KMS-11 (cell line): ENCODE measurements around the gene FAT2.

Source experiments
- H2AFZ ChIP-seq: fragments of 200-600 bp; sonication (generic); 2 replicates; pipeline ENCODE4 v1.6.1; 2016; ENCODE audit warnings: antibody characterized with exemption, mixed run types, low read depth
- H3K27ac ChIP-seq: fragments of 200-600 bp; sonication (generic); 2 replicates; pipeline ENCODE4 v1.6.1; 2016; ENCODE audit warnings: mild to moderate bottlenecking, mixed run types
- H3K27me3 ChIP-seq: fragments of 200-600 bp; sonication (generic); 2 replicates; pipeline ENCODE4 v1.6.1; 2017; ENCODE audit warnings: mild to moderate bottlenecking, low read depth, mixed run types, moderate library complexity; ENCODE audit not compliant: insufficient read depth
- H3K36me3 ChIP-seq: fragments of 200-600 bp; sonication (generic); 2 replicates; pipeline ENCODE4 v1.6.1; 2017; ENCODE audit warnings: mild to moderate bottlenecking, mixed run types; ENCODE audit not compliant: insufficient read depth
- H3K4me1 ChIP-seq: fragments of 200-600 bp; sonication (generic); 2 replicates; pipeline ENCODE4 v1.6.1; 2016; ENCODE audit warnings: mild to moderate bottlenecking, low read depth, mixed run types; ENCODE audit not compliant: poor library complexity, severe bottlenecking
- H3K4me2 ChIP-seq: fragments of 200-600 bp; sonication (generic); 2 replicates; pipeline ENCODE4 v1.7.0; 2016; ENCODE audit warnings: mild to moderate bottlenecking, mixed run types
- H3K4me3 ChIP-seq: fragments of 200-600 bp; sonication (generic); IDR thresholded peaks from 2 replicates; pipeline ENCODE4 v1.6.1; 2017; ENCODE audit warnings: low read depth, low read length, mixed read lengths; ENCODE audit not compliant: insufficient read depth
- H3K79me2 ChIP-seq: fragments of 200-600 bp; sonication (generic); 2 replicates; pipeline ENCODE4 v1.6.1; 2016; ENCODE audit warnings: low read depth, mixed run types; ENCODE audit not compliant: insufficient read depth
- H3K9ac ChIP-seq: fragments of 200-600 bp; sonication (generic); 2 replicates; pipeline ENCODE4 v1.6.1; 2016; ENCODE audit warnings: mild to moderate bottlenecking, mixed run types
- H4K20me1 ChIP-seq: fragments of 200-600 bp; sonication (generic); 2 replicates; pipeline ENCODE4 v1.6.1; 2016; ENCODE audit warnings: mild to moderate bottlenecking, mixed run types; ENCODE audit not compliant: insufficient read depth
- TF ChIP-seq, protein P1 (sequence below): fragments of 200-600 bp; sonication (generic); conservative IDR thresholded peaks from 2 replicates; pipeline ENCODE4 v1.6.1; 2017; ENCODE audit warnings: low read depth, mild to moderate bottlenecking, antibody characterized with exemption, low read length, moderate library complexity, mixed read lengths

FAT2 gene, protein sequence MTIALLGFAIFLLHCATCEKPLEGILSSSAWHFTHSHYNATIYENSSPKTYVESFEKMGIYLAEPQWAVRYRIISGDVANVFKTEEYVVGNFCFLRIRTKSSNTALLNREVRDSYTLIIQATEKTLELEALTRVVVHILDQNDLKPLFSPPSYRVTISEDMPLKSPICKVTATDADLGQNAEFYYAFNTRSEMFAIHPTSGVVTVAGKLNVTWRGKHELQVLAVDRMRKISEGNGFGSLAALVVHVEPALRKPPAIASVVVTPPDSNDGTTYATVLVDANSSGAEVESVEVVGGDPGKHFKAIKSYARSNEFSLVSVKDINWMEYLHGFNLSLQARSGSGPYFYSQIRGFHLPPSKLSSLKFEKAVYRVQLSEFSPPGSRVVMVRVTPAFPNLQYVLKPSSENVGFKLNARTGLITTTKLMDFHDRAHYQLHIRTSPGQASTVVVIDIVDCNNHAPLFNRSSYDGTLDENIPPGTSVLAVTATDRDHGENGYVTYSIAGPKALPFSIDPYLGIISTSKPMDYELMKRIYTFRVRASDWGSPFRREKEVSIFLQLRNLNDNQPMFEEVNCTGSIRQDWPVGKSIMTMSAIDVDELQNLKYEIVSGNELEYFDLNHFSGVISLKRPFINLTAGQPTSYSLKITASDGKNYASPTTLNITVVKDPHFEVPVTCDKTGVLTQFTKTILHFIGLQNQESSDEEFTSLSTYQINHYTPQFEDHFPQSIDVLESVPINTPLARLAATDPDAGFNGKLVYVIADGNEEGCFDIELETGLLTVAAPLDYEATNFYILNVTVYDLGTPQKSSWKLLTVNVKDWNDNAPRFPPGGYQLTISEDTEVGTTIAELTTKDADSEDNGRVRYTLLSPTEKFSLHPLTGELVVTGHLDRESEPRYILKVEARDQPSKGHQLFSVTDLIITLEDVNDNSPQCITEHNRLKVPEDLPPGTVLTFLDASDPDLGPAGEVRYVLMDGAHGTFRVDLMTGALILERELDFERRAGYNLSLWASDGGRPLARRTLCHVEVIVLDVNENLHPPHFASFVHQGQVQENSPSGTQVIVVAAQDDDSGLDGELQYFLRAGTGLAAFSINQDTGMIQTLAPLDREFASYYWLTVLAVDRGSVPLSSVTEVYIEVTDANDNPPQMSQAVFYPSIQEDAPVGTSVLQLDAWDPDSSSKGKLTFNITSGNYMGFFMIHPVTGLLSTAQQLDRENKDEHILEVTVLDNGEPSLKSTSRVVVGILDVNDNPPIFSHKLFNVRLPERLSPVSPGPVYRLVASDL (N-terminal part only)

DNA sequence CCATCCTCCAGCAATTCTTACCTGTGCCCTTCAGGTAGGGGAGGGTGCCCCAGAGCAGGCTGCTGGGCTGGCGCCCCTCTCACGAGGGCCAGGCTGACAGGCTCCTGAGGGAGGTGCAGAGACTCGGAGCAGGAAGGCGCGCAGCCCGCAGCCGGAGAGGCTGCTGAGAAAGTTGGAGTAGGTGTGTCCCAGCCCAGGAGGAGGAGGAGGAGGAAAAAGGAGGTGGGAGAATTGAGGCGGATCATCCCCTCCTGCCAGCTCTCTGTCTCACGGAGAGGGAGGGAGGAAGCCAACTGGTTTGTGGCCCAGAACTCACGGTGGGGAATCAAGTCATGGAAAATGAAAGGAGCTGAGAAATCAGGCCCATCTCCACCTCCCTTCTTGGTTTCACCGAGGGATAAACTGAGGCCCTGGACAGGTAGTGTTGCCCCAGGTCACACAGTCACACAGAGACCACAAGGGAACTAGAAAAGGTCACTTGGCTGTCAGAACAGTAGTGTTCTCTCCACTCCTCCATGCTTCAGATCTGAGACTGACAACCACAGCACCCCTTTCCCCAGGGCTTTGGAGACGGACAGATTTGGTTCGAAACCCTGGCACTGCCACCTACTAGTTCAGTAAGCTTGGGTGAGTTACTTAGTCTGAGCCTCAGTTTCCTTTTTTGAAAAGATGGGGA is at the start of gene FAT2:
Gene FAT2, minus strand, starts transcription at position 188 of the 676 bp plus-strand sequence. CDS start 22,400 bp downstream, outside the sequence.
- H3K9ac ChIP-seq: no peak within 1 kb of the TSS
- H3K4me1 ChIP-seq: no peaks in the 10 kb centered on the region
- H3K27me3 ChIP-seq: no peaks in the 10 kb centered on the region
- no peaks in the 10 kb centered on the region for H4K20me1 ChIP-seq
- H3K4me3 ChIP-seq: no peak within 1 kb of the TSS
- H3K79me2 ChIP-seq: no peaks in the 10 kb centered on the region
- no peaks in the 10 kb centered on the region for H3K36me3 ChIP-seq
- no peak within 1 kb of the TSS for H3K27ac ChIP-seq
- TF ChIP-seq, protein P1, sequence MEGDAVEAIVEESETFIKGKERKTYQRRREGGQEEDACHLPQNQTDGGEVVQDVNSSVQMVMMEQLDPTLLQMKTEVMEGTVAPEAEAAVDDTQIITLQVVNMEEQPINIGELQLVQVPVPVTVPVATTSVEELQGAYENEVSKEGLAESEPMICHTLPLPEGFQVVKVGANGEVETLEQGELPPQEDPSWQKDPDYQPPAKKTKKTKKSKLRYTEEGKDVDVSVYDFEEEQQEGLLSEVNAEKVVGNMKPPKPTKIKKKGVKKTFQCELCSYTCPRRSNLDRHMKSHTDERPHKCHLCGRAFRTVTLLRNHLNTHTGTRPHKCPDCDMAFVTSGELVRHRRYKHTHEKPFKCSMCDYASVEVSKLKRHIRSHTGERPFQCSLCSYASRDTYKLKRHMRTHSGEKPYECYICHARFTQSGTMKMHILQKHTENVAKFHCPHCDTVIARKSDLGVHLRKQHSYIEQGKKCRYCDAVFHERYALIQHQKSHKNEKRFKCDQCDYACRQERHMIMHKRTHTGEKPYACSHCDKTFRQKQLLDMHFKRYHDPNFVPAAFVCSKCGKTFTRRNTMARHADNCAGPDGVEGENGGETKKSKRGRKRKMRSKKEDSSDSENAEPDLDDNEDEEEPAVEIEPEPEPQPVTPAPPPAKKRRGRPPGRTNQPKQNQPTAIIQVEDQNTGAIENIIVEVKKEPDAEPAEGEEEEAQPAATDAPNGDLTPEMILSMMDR: no peak
- no peak within 1 kb of the TSS for H3K4me2 ChIP-seq
- no peak within 1 kb of the TSS for H2AFZ ChIP-seq

DNA sequence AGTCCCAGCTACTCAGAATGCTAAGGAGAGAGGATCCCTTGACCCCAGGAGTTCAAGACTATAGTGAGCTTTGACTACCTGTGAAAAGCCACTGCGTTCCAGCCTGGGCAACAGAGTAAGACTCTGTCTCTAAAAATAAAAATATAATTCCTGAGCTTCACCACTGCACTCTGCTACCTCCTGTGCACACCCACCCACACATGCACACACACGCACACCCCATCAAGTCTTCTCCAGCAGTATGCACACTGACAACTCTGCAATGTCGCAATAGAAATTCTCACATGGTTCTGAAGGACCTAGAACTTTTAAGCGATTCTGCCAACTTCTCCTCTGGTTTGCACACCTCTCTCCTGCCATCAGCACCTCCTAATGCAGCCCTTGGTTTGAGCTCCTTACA is 47.5 kb upstream of the FAT2 start:
- no peak overlapping the region for H3K9ac ChIP-seq
- H3K27me3 ChIP-seq: no peaks in the 10 kb centered on the region
- H3K4me2 ChIP-seq: no peak overlapping the region
- H4K20me1 ChIP-seq: no peaks in the 10 kb centered on the region
- H3K4me3 ChIP-seq: no peak overlapping the region
- H2AFZ ChIP-seq: no peak overlapping the region
- TF ChIP-seq, protein P1: no peak
- H3K4me1 ChIP-seq: no peaks in the 10 kb centered on the region
- H3K27ac ChIP-seq: no peak overlapping the region
- no peaks in the 10 kb centered on the region for H3K36me3 ChIP-seq
- no peaks in the 10 kb centered on the region for H3K79me2 ChIP-seq

DNA sequence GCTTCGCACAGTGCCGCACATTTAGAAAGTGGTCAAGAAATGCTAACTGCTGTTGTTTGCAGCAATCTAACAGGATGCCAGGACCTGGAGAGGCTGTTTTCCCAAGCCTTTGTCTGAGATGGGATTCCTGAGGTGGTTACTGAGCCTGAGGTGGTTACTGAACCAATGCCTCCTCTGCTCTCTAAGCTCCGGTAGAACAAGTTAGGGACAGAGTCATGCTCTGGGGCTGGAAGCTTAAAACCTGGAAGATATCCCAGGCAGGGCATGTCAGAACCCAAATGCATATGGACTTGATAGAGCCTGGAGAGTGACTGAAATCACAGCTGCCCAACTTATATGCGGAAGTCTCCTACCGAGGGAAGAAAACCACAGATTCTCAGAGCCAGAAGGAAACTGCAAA is 46.5 kb upstream of the FAT2 start:
- no peak overlapping the region for H3K27ac ChIP-seq
- H3K27me3 ChIP-seq: no peaks in the 10 kb centered on the region
- no peak overlapping the region for H2AFZ ChIP-seq
- no peak overlapping the region for H3K9ac ChIP-seq
- no peaks in the 10 kb centered on the region for H3K79me2 ChIP-seq
- no peak overlapping the region for H3K4me3 ChIP-seq
- H3K4me1 ChIP-seq: no peaks in the 10 kb centered on the region
- no peaks in the 10 kb centered on the region for H3K36me3 ChIP-seq
- TF ChIP-seq, protein P1: no peak
- H4K20me1 ChIP-seq: no peaks in the 10 kb centered on the region
- no peak overlapping the region for H3K4me2 ChIP-seq

DNA sequence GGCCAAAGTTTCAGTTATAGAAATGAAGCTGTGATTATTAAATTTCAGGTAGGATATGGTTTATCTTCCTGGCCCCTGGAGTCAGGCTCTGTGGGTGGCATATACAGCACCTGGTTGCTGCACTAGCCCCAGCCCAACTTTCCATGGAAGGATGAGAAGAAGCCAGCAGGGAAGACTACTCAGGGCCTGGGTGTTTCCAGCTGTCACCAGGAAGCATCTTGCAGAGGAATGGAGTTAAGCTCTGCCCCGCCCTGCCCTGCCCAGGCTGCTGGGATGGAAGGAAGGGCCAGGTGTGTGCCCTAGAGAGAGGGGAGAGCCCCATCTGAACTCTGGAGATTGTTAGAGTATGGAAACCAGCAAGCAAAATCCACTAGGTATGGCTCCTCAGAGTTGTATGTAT is 42.8 kb upstream of the FAT2 start:
- H3K27ac ChIP-seq: no peak overlapping the region
- H3K4me3 ChIP-seq: no peak overlapping the region
- H3K9ac ChIP-seq: no peak overlapping the region
- TF ChIP-seq, protein P1: no peak
- no peaks in the 10 kb centered on the region for H3K36me3 ChIP-seq
- no peaks in the 10 kb centered on the region for H3K27me3 ChIP-seq
- H2AFZ ChIP-seq: no peak overlapping the region
- no peak overlapping the region for H3K4me2 ChIP-seq
- H4K20me1 ChIP-seq: no peaks in the 10 kb centered on the region
- no peaks in the 10 kb centered on the region for H3K4me1 ChIP-seq
- no peaks in the 10 kb centered on the region for H3K79me2 ChIP-seq
